GM21786 (cell line): ENCODE measurements around the gene SRSF4.
"Not testable (repeated sequence)": the region's sequence is repeated elsewhere in the genome, so short reads cannot be mapped to it uniquely, and the experiment has no call there.

Experiments used
- ATAC-seq: cut with Tn5 transposase; IDR thresholded peaks from one replicate; pipeline ENCODE4 v1.9.1; 2021; ENCODE audit not compliant: unreplicated experiment

Gene SRSF4

DNA sequence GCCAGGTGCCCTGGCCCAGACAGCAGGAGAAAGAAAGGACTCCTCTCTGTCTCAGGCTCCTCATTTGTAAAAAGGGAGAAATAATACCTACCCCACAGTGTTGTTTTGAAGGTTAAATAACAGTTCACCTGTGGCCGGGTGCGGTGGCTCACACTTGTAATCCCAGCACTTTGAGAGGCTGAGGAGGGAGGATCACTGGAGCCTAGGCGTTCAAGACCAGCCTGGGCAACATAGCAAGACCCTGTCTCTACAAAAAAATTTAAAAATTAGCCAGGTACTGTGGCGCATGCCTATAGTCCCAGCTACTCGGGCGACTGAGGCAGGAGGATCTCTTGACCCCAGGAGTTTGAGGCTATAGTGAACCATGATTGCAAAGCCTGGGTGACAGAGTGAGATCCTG is 55.5 kb downstream of the SRSF4 start:
- ATAC-seq, result no peak

DNA sequence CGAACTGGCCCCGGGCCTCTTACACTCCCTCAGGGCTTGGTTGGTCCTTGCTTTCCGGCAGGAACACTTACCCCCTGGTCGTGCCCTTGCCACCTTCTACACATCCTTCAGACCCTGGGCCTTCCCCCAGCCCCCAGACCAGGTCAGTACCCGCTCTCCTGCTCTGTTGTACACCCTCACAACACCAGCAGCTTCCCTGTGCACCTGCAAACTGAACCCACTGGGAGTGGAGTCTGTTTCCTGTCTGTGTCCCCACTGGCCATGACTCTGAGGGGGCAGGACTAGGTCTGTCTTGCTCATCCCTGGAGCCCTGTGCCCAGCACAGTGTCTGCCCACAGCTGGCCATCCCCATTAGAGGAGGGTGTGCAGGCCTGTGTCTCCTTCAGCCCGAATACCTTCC is 55.9 kb downstream of the SRSF4 start:
- no peak for ATAC-seq

- no peak for ATAC-seq
Observed at GRCh38 chr1:29125237-29125641, 56.5 kb downstream of the SRSF4 start.

DNA sequence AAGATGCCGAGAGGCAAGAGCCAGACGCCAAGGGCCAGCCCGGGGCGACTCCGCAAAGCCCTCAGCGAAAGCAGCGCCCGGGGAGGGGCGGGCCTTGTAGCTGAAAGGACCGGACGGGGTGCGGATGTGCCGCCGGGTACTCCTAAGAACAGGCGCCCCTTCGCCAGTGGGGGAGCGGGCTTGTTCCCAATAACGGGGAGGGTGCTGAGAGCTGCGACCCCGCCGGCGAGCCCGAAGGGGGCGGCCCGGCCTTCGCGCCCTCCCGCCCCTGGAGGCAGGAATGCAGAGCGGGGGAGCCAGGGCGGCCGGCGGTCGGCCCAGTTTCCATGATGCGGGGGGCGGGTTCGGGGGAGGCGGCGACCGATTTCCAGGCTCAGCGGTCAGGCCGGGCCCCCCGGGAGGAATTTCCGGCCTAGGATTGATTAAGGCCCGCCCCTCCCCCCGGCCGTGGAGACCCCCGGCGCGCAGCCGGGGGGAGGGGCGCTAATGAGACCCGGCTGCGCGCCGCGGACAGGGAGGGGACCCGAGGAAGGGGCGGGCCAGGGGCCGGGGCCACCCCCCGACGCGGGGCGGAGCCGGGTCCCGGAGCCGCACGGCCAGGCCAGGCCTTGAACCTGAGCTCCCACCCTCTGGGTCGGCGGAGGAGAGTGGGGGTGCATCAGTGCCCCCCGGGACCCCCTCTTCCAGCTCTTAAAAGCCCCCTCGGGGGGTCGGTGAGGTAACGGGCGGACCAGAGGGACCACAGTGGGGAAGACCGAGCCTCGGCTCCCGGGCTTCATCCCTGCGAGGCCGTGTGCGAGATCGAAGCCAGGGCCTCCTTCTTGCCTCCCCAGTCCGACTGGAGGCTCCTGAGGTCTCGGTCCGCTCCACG is 57.1 kb downstream of the SRSF4 start:
- ATAC-seq, result no peak

DNA sequence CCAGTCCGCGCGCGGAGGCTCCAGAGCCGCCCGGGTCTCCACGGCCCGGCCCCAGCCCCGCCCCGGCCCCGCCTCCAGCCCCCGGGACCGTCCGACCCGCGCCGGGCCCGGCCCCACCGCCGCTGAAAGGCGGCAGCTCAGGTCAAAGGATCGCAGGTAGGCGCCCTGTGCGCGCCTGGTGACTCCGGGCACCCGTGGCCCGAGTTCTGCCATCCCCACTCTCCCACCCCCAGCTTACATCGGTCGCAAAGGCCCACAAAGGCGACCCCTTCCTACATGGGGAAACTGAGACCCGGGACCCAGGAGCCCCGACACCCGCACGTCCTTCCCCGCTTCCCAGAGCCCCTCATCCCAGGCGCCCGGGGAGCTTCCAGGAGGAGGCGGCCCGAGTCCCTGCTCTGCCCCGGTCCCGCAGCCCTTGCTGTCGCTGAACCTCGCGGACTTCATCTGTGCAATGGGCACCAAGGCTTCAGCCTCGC is 57.8 kb downstream of the SRSF4 start, which contains the start of gene TMEM200B:
TSS of gene TMEM200B (minus strand) at position 17 of the 479 bp plus-strand sequence. CDS start 2,075 bp downstream, outside the sequence.
- ATAC-seq, result no peak

DNA sequence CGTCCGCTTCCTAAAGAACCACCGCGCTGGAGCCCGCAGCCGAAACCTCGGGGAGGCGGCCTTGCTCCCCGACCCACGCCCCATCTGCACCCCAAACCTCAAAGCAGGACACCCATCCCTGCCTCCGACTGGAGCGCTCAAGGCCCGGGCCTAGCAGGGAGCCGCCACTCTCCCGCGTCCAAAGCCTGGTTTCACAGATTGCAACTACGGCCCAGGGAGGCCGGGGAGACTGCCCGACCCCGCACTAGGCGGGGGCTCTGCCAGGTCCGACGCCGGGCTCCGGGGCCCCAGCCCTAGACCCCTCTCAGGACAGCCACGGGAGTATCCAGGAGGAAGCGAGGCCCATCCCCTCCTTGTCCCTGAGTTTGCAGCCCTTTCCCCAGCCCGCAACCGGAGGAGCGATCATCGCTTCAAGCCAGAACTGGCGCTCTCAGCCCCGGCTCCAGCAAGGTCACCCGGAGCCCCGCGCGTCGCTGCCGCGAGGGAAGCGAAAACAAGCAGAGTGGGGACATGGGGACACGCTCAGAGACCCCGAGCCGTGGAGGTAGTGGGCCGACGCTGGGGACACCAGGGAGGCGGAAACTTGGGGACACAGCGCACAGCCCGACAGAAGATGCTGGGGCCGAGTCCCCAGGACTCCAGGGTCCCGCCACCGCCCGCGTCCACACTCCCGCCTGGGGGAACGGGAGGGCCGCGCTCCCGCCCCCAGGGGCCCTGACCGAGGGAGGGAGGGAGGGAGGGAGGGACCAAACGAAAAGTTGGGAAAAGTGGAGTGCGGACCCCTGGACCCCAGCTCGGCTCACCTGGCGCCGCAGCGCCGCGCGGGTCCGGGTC is 58.4 kb downstream of the SRSF4 start:
- ATAC-seq, result no peak

DNA sequence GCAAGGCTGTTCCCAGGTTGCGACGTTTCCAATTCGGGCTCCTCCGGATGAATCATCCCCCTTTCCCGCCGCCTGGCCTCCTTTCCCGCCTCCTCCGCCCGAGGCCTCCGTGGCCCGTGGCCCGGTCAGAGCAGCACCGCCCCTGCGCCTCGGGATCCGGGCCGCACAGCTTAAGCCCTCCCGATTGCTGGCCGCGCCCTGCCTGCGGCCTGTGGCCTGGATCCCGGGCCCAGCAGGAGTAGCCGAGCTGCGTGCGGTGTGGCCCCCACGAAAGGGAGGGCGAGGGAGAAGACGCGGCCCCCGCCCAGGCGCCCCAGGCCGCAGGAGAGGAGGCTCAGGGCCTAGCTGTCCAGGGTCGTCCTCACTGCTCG is 59.0 kb downstream of the SRSF4 start:
- ATAC-seq, result no peak

DNA sequence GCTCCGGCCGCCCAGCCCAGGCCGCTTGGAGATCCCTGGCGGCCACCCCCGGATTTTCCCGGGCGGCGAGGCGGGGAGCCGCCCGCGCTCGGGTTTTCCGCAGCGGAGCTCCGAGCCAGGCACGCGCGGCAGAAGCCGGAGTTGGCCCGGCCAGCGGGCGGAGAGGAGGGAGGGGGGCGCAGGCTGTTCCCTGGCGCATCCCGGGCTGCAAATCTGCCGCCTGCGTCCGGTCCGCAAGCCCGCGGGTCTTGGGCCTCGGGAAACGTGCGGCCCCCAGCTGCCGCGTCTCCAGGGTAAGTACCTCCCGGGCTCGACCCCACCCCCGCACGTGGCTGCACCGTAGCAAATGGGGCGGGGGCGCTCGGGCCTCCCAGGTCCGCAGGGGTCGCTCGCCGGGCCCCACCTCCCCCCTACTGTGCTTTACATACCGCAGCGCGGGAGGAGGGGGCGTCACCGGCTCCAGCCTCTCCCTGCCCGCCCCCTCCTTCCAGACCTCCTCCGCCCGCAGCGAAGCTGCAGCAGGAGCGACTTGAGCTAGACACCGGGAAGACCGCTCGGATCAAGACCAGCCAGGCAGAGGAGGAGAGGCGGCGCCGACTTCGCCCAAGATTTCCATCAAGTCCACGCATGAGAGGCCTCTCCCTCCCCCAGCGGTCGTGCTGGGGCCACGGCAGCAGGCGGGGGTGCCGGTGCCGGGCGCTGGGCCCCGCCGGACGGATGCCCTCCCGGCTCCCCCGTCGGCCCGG is 59.6 kb downstream of the SRSF4 start:
- no peak for ATAC-seq

GRCh38 chr1:29121516-29121935 is 60.2 kb downstream of the SRSF4 start:
- ATAC-seq, result no peak

DNA sequence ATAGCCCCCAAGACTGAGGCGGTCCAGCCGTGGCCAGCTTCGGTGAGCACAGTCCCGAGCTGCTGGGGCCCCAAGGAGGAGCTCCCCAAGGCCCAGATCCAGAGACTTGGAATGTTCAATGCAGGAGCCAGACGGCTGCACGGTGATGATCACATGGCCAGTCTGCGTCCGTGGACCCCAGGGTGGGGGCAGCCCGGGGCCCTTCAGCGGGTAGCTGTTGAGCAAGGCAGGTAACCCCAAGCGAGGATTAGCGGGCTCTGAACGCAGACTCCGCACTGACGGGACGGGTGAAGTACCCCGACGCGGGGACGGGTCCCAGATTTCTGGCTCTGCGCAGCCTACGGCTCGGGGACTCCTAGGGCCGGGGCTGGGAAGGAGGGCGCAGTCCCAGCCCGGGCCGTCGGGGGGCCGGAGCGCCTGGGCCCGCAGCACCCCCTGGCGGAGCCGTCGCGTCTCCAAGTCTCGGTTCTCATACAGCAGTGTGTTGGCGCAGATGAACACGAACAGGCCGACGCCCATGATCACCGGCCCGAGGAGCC is 60.7 kb downstream of the SRSF4 start:
- ATAC-seq, result no peak

GRCh38 chr1:29120367-29120766 is 61.3 kb downstream of the SRSF4 start:
- ATAC-seq, result no peak

DNA sequence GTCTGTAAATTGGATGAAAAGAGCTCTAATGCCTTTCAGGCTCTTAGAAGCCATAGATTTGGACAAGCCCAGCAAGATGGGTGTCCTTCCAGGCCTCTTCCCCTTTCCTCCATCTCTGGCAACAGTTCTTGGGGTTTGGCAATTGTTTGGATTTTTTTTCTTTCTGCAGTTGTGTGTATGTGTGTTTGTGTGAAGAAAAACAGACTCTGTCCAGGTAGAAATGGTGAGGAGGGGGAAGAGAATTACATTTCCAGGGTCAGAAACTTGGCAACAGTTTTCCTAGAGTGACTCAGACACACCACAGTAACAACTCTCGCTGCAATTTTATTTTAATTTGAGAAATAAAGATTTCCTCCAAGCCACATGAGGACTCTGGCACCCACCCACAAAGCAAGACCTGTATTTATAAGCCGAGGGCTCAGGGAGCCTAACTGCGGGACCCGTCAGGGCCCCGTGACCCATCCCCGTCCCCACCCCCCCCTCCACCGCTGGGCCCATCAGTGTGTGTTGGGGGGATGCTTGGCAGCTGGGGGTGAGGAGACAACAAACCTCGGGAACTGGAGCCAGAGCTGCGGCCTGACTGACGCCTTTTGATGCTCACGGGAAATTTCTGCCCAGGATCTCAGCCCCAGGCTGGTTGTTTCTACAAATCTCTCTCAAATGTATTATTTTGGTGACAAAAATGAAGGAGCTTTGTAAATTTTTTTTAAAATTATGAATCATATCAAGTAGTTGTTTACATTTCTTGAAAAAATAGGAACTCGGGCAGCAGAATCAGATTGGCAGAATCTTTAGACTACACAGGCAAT is 62.4 kb downstream of the SRSF4 start:
- no peak for ATAC-seq

DNA sequence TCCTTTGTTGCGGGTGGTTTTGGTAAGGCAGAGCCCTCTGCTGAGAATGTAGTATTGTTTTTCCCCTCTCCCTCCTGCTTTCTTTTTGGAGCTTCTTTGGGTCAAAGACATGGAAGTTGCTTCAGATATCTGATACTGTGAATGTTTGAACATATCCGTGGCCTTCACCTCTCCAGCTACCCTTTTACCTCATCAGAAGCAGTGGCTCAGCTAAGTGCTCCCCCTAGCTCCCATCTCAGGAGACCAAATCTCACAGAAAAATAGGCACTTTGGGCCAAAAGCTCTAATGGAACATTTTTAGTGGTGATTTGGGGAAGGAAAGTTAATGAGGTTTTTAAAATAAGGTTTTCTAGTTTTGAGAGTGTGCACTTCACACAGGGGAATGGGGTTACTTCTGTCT is 64.3 kb downstream of the SRSF4 start:
- no peak for ATAC-seq

DNA sequence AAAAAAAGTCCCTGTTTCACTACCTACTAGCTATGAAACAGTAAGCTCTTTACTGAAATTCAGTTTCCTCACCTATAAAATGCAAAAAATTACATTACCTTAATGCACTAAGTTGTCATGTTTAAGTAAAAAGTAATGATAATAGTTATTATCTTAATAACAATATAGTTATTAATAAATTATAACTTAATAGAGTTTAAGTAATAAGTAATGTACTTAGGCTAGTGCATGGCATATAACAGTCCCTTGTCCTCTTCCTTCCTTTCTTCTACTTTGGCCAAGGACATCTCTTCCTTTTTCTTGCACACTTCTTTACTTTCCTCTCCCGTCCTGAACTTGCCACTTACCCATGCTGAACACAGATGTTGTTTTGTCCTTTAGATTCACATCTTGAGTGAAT is 67.0 kb downstream of the SRSF4 start:
- ATAC-seq, result no peak

DNA sequence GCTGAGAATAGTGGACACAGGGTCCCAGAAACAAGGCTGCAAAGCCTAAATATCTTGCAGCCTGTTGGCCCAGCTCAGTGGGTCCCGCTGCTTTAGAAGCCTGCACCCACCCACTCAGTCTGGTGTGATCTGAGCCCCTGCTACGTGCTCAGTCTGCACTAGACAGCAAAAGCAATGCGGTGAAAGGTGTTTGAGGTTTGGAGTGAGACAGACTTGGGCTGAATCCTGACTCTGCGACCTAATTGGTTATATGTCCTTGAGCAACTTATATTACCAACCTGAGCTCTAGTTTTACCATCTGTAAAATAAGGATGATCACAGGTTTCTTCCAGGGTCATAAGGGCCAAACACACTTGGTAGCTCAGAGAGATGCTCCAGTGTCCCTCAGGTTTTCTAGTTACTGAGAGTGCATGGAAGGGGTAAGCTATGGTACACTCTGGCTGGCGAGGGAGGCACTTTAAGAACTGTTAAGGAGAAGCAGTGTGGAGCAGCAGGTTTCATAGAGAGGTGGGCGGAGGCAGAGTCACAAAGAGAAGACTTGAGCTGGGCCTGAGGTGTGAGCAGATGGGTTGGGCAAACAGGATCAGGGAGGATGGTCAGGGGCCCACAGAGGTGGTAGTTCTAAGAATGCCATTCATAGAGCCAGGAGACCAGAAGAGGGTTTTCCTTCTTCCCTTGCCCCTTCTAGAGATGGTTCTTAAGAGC is 68.1 kb downstream of the SRSF4 start:
- ATAC-seq, result no peak

DNA sequence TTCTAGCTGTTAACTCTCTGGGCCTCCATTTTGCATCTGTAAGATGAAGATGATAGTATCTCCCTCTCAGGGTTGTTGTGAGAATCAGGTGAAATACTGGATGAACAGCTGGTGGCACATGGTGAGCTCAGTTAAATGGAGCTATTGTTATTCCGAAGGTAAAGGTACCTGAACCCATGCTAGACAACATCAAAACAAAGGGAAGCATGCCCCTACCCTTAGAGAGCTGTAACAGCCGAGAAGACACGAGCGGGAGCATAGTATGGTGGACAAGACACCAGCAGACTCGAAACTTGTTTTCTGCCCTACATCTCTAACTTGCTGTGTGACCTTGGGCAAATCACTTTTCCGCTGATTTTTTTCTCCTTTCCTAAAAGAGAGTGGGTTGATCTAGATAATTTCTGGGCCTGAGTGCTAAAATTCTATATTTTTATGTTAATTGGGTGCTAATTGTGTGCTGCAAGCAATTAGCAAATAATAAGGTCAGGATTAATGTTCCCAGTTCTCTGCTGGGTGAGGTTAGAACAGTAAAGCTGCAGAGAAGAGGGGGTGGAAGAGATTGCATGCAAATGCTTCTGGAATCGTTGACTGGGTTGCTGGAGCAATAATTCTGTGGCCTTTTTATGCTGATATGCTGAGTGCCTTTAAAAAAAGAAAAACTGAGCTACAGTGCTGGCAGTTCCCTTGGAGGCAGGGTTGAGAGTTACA is 68.8 kb downstream of the SRSF4 start:
- no peak for ATAC-seq

DNA sequence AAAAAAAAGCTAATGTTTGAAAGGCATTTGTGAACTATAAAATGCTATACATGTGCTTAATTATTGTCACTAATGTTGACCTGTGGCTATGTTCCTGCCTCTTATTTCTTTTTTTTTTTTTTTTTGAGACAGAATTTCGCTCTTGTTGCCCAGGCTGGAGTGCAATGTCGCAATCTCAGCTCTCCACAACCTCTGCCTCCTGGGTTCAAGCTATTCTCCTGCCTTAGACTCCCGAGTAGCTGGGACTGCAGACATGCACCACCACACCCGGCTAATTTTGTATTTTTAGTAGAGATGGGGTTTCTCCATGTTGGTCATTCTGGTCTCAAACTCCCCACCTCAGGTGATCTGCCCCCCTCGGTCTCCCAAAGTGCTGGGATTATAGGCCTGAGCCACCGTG is 73.7 kb downstream of the SRSF4 start:
- not testable (repeated sequence) for ATAC-seq

- ATAC-seq, result no peak
Observed at GRCh38 chr1:29105822-29106221, 75.9 kb downstream of the SRSF4 start.

GRCh38 chr1:29100487-29100886 is 81.2 kb downstream of the SRSF4 start:
- no peak for ATAC-seq
